ENCODE data around the gene NGB.

Gene NGB

DNA sequence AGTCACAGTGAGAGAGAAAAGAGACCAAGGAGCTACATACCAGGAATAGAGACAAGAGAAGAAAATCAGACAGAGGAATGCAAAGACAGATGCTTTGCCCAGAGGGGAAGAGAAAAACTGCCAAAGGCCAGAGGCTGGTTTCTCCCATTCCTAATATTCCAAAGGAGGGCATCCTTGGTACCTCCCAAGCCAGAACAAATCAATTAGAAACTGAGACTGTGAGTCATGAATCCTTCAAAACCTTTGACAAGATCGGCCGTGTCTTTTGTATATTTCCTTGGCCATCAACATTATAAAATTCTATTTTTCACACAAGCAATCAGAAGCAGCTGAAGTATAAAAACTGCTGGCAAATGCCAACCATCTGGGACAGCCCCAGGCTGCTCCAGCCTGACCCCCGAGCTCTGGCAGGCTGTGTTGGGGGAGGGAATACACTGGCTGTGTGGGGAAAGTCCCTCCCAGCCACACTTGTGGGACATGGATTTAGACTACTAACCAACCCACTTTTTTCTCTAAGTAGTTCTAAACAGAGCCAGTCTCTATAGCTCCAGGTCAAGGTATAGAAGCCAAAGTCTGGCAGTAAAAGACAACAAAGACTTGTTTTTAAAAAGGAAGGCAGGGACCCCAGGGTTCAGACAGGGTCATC lies 36.0 kb upstream of the NGB start:
- H3K4me3 ChIP-seq (ENCODE audit: low read depth, low read length), result no peak overlapping the region
- TF ChIP-seq, protein P1, sequence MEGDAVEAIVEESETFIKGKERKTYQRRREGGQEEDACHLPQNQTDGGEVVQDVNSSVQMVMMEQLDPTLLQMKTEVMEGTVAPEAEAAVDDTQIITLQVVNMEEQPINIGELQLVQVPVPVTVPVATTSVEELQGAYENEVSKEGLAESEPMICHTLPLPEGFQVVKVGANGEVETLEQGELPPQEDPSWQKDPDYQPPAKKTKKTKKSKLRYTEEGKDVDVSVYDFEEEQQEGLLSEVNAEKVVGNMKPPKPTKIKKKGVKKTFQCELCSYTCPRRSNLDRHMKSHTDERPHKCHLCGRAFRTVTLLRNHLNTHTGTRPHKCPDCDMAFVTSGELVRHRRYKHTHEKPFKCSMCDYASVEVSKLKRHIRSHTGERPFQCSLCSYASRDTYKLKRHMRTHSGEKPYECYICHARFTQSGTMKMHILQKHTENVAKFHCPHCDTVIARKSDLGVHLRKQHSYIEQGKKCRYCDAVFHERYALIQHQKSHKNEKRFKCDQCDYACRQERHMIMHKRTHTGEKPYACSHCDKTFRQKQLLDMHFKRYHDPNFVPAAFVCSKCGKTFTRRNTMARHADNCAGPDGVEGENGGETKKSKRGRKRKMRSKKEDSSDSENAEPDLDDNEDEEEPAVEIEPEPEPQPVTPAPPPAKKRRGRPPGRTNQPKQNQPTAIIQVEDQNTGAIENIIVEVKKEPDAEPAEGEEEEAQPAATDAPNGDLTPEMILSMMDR (IDR thresholded peaks at IDR 0.05; ENCODE audit: low read depth, low read length), result no peak

DNA sequence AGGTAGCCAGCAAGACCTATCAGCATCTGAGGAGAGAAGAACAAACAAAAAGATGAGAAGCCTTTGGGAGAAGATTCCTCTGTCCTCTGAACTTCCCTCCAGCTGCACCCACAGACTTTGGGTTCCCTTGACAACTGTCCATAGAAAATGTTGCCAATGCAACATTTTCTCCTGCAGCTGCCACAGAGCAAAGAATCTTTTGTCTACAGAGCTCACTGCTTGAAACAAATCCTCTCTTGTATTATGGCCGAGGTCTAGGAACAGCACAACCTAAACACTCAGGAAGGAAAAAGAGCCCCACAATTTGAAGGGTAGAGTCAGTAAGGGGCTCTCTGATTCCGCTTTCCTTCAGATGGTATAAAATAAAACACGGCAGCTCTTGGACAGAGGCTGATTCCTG lies 35.4 kb upstream of the NGB start:
- TF ChIP-seq, protein P1 (IDR thresholded peaks at IDR 0.05; ENCODE audit: low read depth, low read length), result no peak
- no peak overlapping the region for H3K4me3 ChIP-seq (ENCODE audit: low read depth, low read length)

DNA sequence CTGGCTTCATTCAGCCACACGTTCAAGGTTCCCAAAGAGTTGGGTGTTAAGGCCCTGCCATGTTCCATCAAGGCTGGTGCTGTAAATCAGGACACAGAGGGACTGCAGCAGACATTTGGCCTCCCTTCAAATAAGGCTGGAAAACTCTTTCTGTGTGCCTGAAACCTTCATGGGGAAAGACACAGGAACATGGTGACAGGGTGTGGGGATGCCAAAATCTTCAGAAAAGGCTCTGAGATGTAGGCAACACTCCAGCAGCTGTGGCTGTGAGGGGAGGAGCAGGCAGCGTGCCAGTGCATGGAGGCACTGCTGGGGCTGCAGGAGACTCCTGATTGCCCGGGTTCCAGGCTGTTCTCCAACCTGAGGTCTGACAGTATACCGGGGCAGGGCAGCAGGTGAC lies 34.7 kb upstream of the NGB start:
- TF ChIP-seq, protein P1 (IDR thresholded peaks at IDR 0.05; ENCODE audit: low read depth, low read length), result no peak
- no peak overlapping the region for H3K4me3 ChIP-seq (ENCODE audit: low read depth, low read length)

DNA sequence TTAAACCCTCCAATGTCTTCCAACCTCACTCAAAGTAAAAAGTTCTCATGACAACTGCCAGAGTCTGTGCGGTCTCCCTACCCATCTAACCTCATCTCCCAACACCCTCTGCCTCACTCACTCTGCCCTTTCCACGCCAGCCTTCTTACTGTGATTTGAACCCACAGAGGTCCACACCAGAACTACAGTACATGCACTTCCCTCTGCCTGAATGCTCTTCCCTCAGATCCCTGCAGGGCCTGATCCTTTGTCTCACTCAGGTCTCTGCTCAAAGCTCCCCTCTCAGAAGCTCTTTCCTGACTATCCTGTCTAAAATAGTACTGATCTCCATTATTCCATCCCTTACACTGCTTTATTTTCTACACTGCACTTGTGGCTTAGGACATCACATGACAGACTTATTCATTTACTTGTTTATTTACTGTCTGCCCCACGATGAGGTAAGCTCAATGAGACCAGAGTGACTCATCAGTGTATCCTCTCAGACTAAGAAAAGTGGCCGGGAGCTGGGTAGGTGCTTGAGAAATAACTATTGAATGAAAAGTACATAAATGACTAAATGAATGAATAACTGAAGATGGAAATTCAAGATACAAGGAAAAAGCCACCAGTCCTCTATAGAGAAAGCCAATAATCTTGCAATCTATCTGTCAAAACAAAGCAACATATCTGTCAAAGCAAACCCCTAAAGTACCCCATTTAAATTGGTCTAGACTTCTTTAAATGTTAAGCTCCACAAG lies 32.6 kb upstream of the NGB start:
- H3K4me3 ChIP-seq (ENCODE audit: low read depth, low read length), result no peak overlapping the region
- TF ChIP-seq, protein P1 (IDR thresholded peaks at IDR 0.05; ENCODE audit: low read depth, low read length), result no peak

DNA sequence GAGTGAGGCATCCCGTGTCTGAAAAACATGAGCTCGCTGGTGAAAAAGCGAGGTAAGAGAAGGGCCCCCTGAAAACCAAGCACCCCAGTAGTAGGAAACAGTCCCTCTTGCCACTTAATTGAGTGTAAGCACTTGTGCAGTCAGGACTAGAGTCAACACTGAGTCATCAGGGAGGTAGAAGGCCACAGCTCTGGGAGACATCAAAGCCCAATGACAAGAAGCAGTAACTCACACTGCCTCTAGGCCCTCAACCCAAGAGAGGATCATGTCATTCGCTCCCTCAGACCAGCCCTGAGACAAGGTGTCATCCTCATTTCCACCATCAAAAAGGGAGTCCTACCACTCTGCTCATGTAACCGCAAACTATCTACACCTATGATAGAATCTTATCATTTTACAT lies 31.9 kb upstream of the NGB start:
- H3K4me3 ChIP-seq (ENCODE audit: low read depth, low read length), result no peak overlapping the region
- TF ChIP-seq, protein P1 (IDR thresholded peaks at IDR 0.05; ENCODE audit: low read depth, low read length), result no peak

DNA sequence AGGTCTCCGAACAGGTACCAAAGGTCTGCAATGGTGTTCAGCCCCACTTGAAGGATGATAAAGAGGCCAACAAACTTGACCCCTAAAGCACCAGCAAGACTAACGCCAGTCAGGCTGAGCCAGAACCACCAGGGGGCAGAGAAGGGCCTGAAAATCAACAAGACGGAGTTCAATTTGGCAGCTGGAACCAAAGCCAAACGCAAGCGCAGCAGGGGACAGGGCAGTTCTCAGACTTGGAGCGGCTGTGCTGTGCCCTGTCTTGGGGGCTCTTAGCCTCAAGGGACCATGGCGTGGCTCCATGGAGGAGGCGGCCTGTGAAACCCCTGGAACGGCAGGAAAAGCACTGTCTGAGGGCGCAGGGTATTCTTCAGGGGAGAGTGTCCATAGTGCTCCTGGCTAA lies 30.1 kb upstream of the NGB start:
- H3K4me3 ChIP-seq (ENCODE audit: low read depth, low read length), result no peak overlapping the region
- TF ChIP-seq, protein P1 (IDR thresholded peaks at IDR 0.05; ENCODE audit: low read depth, low read length), result peak; percentile 92

DNA sequence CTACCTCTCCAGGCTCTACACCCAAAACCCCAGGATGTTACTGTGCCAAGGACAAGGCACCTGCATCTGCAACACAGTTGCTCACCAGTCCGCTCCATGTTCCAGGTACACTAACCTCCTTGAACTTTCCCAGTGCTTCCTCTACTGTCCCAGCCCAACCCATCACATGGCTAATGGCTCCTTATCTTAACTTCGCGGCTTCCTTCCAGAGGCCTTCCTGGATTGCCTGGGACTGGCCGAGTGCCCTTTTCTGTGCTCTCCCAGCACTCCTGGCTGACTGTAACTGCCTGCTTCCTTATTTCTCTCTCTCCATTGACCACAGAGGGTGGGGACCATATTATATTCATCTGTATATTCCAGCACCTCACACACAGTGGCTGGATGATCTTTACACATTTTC lies 28.8 kb upstream of the NGB start:
- H3K4me3 ChIP-seq (ENCODE audit: low read depth, low read length), result no peak overlapping the region
- TF ChIP-seq, protein P1 (IDR thresholded peaks at IDR 0.05; ENCODE audit: low read depth, low read length), result no peak

Measured in WI38 (cell line).